ENCODE measurements around the gene FCHSD2.
"Not testable (repeated sequence)": the region's sequence is repeated elsewhere in the genome, so short reads cannot be mapped to it uniquely, and the experiment has no call there.

FCHSD2 gene

GRCh38 chr11:72833811-72834493, 308.2 kb downstream of the FCHSD2 start:
- DNase-seq (ENCODE audit: low spot score): no peak

- no peak for DNase-seq (ENCODE audit: low spot score)
Observed at GRCh38 chr11:72833083-72833733, 308.9 kb downstream of the FCHSD2 start.

GRCh38 chr11:72832301-72833082, 309.6 kb downstream of the FCHSD2 start:
- no peak for DNase-seq (ENCODE audit: low spot score)

GRCh38 chr11:72831521-72832300, 310.4 kb downstream of the FCHSD2 start:
- peak; percentile 87 for DNase-seq (ENCODE audit: low spot score)

GRCh38 chr11:72829884-72830533, 312.1 kb downstream of the FCHSD2 start:
- DNase-seq (ENCODE audit: low spot score): no peak

GRCh38 chr11:72829178-72829577, 312.9 kb downstream of the FCHSD2 start:
- DNase-seq (ENCODE audit: low spot score): no peak

- DNase-seq (ENCODE audit: low spot score): no peak
Observed at GRCh38 chr11:72828692-72829101, 313.4 kb downstream of the FCHSD2 start.

- no peak for DNase-seq (ENCODE audit: low spot score)
Observed at GRCh38 chr11:72828081-72828567, 314.0 kb downstream of the FCHSD2 start.

- DNase-seq (ENCODE audit: low spot score): not testable (repeated sequence)
Observed at GRCh38 chr11:72827656-72828055, 314.5 kb downstream of the FCHSD2 start.

GRCh38 chr11:72826942-72827480, 315.1 kb downstream of the FCHSD2 start:
- DNase-seq (ENCODE audit: low spot score): no peak

GRCh38 chr11:72826191-72826941, 315.8 kb downstream of the FCHSD2 start:
- DNase-seq (ENCODE audit: low spot score): no peak

GRCh38 chr11:72825661-72826060, 316.5 kb downstream of the FCHSD2 start:
- no peak for DNase-seq (ENCODE audit: low spot score)

GRCh38 chr11:72824811-72825505, 317.2 kb downstream of the FCHSD2 start:
- DNase-seq (ENCODE audit: low spot score): no peak

- DNase-seq (ENCODE audit: low spot score): no peak
Observed at GRCh38 chr11:72824020-72824419, 318.1 kb downstream of the FCHSD2 start.

GRCh38 chr11:72823105-72823804, 318.9 kb downstream of the FCHSD2 start:
- DNase-seq (ENCODE audit: low spot score): no peak

GRCh38 chr11:72821920-72822799, 320.0 kb downstream of the FCHSD2 start:
- DNase-seq (ENCODE audit: low spot score): peak; percentile 91

GRCh38 chr11:72821221-72821919, 320.7 kb downstream of the FCHSD2 start:
- no peak for DNase-seq (ENCODE audit: low spot score)

Measured in putamen (tissue), 1 donor.